GM23338 (cell line): ENCODE results near the gene PGC. TPM values are rescaled to one million over a fixed set of nuclear protein-coding genes. Genes with fewer than 3 reads are reported as not detected.
A peak's percentile ranks its signal among the peaks of the same experiment; 100 is the strongest.

Experiments used
- ATAC-seq: fragments of 200-7000 bp; cut with Tn5 transposase; 3 replicates; pipeline ENCODE4 v1.9.1; 2020
- DNase-seq: peaks from one replicate; pipeline ENCODE4 v3.0.0-alpha.2; 2015; ENCODE audit warnings: low spot score
- H2AFZ ChIP-seq: fragments of 200-600 bp; sonication (generic); 2 replicates; pipeline ENCODE4 v1.8.0; 2016; ENCODE audit warnings: antibody characterized with exemption, mild to moderate bottlenecking, moderate library complexity
- H3F3A ChIP-seq: fragments of 200-600 bp; sonication (generic); replicated peaks from 2 replicates; pipeline ENCODE4 v1.8.0; 2017; ENCODE audit warnings: antibody characterized with exemption, mixed run types, low read depth
- H3K27ac ChIP-seq: fragments of 200-600 bp; sonication (generic); 2 replicates; pipeline ENCODE4 v1.6.1; 2016; ENCODE audit warnings: low read depth
- H3K27me3 ChIP-seq: fragments of 200-600 bp; sonication (generic); 2 replicates; pipeline ENCODE4 v1.8.0; 2016; ENCODE audit warnings: mild to moderate bottlenecking, mixed run types, moderate library complexity; ENCODE audit not compliant: insufficient read depth
- H3K36me3 ChIP-seq: fragments of 200-600 bp; sonication (generic); 2 replicates; pipeline ENCODE4 v1.8.0; 2016; ENCODE audit warnings: mild to moderate bottlenecking; ENCODE audit not compliant: insufficient read depth
- H3K4me1 ChIP-seq: fragments of 200-600 bp; sonication (generic); 2 replicates; pipeline ENCODE4 v1.8.0; 2016; ENCODE audit warnings: mild to moderate bottlenecking, moderate library complexity; ENCODE audit not compliant: insufficient read depth
- H3K4me2 ChIP-seq: fragments of 200-600 bp; sonication (generic); 2 replicates; pipeline ENCODE4 v1.7.1; 2017; ENCODE audit warnings: mixed run types
- H3K4me3 ChIP-seq: fragments of 200-600 bp; sonication (generic); 2 replicates; pipeline ENCODE4 v1.6.1; 2016; ENCODE audit warnings: mixed run types
- H3K79me2 ChIP-seq: fragments of 200-600 bp; sonication (generic); replicated peaks from 2 replicates; pipeline ENCODE4 v1.8.0; 2017; ENCODE audit warnings: mild to moderate bottlenecking; ENCODE audit not compliant: insufficient read depth
- H3K9me2 ChIP-seq: fragments of 200-600 bp; sonication (generic); 2 replicates; pipeline ENCODE4 v1.8.0; 2017; ENCODE audit not compliant: insufficient read depth
- H4K20me1 ChIP-seq: fragments of 200-600 bp; sonication (generic); replicated peaks from 2 replicates; pipeline ENCODE4 v1.8.0; 2017; ENCODE audit warnings: mild to moderate bottlenecking; ENCODE audit not compliant: insufficient read depth
- H3K27ac Mint-ChIP-seq: 2 replicates; pipeline ENCODE4 v1.8.0; 2020; ENCODE audit warnings: inconsistent platforms, mild to moderate bottlenecking, moderate library complexity, mixed read lengths
- H3K27me3 Mint-ChIP-seq: 3 replicates; pipeline ENCODE4 v1.8.0; 2022; ENCODE audit warnings: low read depth, mild to moderate bottlenecking, moderate library complexity, mixed read lengths, inconsistent platforms; ENCODE audit not compliant: insufficient read depth, poor library complexity
- H3K36me3 Mint-ChIP-seq: 3 replicates; pipeline ENCODE4 v1.8.0; 2021; ENCODE audit warnings: low read depth, mild to moderate bottlenecking, inconsistent platforms, moderate library complexity, mixed read lengths
- H3K4me1 Mint-ChIP-seq: 3 replicates; pipeline ENCODE4 v1.8.0; 2020; ENCODE audit warnings: mild to moderate bottlenecking, inconsistent platforms, mixed read lengths
- H3K4me3 Mint-ChIP-seq: 3 replicates; pipeline ENCODE4 v1.8.0; 2021; ENCODE audit warnings: moderate library complexity, mild to moderate bottlenecking, inconsistent platforms, mixed read lengths
- H3K9me3 Mint-ChIP-seq: 3 replicates; pipeline ENCODE4 v1.8.0; 2020; ENCODE audit warnings: moderate library complexity, mild to moderate bottlenecking, inconsistent platforms, mixed read lengths
- CTCF ChIP-seq, 2 experiments: fragments of 200-600 bp in 1 of 2; sonication (generic) in 1 of 2; conservative IDR thresholded peaks; 2 replicates each; pipeline versions ENCODE4 v1.5.1 to v1.6.1; 2016 to 2017; ENCODE audit warnings: antibody characterized with exemption in 2 of 2, low read depth in 2 of 2, mild to moderate bottlenecking in 2 of 2, moderate library complexity in 1 of 2
- EZH2phosphoT487 ChIP-seq: fragments of 200-600 bp; sonication (generic); IDR thresholded peaks from one replicate; pipeline ENCODE4 v1.8.1; 2018; ENCODE audit warnings: antibody characterized with exemption; ENCODE audit not compliant: unreplicated experiment
- POLR2AphosphoS5 ChIP-seq: IDR thresholded peaks from 2 replicates; pipeline ENCODE4 v1.6.1; 2016; ENCODE audit warnings: antibody characterized with exemption, low read depth
- ZNF114 ChIP-seq: fragments of 250-450 bp; sonication (Bioruptor Pico); IDR thresholded peaks from 2 replicates; pipeline ENCODE4 v1.5.0; 2020; ENCODE audit warnings: mild to moderate bottlenecking, moderate library complexity
- polyA plus RNA-seq: library from polyadenylated mRNA; unstranded; fragments of >200 nt; fragmentation: Nextera tagmentation; extraction: Ambion mirVana; gene quantifications from 2 replicates; pipeline ENCODE4 v1.2.1, GENCODE V29; 2016
- total RNA-seq: library from RNA; depleted of rRNA; stranded (reverse); fragments of >200 nt; shearing (Covaris generic); gene quantifications from 2 replicates; pipeline ENCODE4 v1.2.3, GENCODE V29; 2014
- TF ChIP-seq, protein P1 (sequence below): IDR thresholded peaks from one replicate; pipeline ENCODE4 v1.6.1; 2018; ENCODE audit warnings: antibody characterized with exemption; ENCODE audit not compliant: unreplicated experiment

PGC gene
- total and polyA plus RNA-seq, 2 experiments from 2014 or later: not detected

DNA sequence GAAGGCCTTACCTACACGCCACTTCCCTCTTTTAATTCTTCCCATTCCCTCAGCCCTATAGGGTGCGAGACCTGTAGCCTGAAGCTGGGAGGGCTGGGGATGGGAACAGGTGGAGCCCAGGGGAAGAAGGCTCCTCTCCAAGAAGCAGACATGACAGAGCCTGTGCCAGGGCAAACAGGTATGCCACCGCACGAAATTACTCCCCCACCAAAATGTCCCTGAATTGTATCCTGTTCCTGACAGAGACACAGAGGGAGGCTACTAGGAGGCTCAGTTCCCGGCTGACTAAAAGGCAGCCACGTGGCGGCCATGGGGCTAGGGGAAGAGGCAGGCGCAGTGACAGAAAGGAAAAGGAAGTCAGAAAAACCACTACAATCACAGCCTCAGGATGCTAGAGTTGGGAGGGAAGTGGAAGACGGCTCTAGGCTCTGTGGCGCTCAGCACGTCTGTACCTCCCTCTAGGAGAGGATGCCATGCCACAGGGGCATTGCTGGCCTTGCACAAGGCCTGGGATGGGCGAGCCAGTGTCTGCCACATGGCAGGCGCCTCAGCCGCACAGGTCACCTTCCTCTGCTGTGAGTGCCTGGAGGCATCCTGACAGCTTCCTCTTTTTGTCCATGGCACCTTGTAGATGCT lies 39.5 kb downstream of the PGC start:
- H4K20me1 ChIP-seq: no peaks in the 10 kb centered on the region
- DNase-seq (no peak), ATAC-seq (no peak)
- no peaks in the 10 kb centered on the region for H3K9me3 Mint-ChIP-seq
- H3K27ac Mint-ChIP-seq: no peak overlapping the region
- H3F3A ChIP-seq: no peaks in the 10 kb centered on the region
- no peak overlapping the region for H3K4me3 Mint-ChIP-seq
- H2AFZ ChIP-seq: no peak overlapping the region
- TF ChIP-seq EZH2phosphoT487: no peak
- no peaks in the 10 kb centered on the region for H3K9me2 ChIP-seq
- H3K4me3 ChIP-seq: no peak overlapping the region
- peaks cover 6% of the 10 kb centered on the region; the same call in 1 of the 2 replicates for H3K4me1 ChIP-seq
- no peaks in the 10 kb centered on the region for H3K36me3 ChIP-seq
- no peaks in the 10 kb centered on the region for H3K27me3 ChIP-seq
- H3K27ac ChIP-seq: no peak overlapping the region
- H3K27me3 Mint-ChIP-seq: peaks cover 8% of the 10 kb centered on the region
- no peaks in the 10 kb centered on the region for H3K79me2 ChIP-seq
- H3K36me3 Mint-ChIP-seq: no peaks in the 10 kb centered on the region
- peaks cover 9% of the 10 kb centered on the region for H3K4me1 Mint-ChIP-seq
- H3K4me2 ChIP-seq: no peak overlapping the region

GRCh38 chr6:41706876-41707564 lies 40.2 kb downstream of the PGC start:
- no peaks in the 10 kb centered on the region for H3K79me2 ChIP-seq
- H3K4me3 ChIP-seq: no peak overlapping the region
- ATAC-seq (0 out of 3 replicates have a peak, but pooled peaks have one; percentile 8), DNase-seq (no peak)
- no peaks in the 10 kb centered on the region for H3K36me3 Mint-ChIP-seq
- H3K27me3 ChIP-seq: no peaks in the 10 kb centered on the region
- H3K4me3 Mint-ChIP-seq: no peak overlapping the region
- H3K27ac ChIP-seq: no peak overlapping the region
- H3K27ac Mint-ChIP-seq: no peak overlapping the region
- TF ChIP-seq, protein P1, sequence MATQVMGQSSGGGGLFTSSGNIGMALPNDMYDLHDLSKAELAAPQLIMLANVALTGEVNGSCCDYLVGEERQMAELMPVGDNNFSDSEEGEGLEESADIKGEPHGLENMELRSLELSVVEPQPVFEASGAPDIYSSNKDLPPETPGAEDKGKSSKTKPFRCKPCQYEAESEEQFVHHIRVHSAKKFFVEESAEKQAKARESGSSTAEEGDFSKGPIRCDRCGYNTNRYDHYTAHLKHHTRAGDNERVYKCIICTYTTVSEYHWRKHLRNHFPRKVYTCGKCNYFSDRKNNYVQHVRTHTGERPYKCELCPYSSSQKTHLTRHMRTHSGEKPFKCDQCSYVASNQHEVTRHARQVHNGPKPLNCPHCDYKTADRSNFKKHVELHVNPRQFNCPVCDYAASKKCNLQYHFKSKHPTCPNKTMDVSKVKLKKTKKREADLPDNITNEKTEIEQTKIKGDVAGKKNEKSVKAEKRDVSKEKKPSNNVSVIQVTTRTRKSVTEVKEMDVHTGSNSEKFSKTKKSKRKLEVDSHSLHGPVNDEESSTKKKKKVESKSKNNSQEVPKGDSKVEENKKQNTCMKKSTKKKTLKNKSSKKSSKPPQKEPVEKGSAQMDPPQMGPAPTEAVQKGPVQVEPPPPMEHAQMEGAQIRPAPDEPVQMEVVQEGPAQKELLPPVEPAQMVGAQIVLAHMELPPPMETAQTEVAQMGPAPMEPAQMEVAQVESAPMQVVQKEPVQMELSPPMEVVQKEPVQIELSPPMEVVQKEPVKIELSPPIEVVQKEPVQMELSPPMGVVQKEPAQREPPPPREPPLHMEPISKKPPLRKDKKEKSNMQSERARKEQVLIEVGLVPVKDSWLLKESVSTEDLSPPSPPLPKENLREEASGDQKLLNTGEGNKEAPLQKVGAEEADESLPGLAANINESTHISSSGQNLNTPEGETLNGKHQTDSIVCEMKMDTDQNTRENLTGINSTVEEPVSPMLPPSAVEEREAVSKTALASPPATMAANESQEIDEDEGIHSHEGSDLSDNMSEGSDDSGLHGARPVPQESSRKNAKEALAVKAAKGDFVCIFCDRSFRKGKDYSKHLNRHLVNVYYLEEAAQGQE: no peak
- TF ChIP-seq CTCF (conservative IDR thresholded peaks at IDR 0.05; ENCODE audit: low read depth in 2 of 2) (no peak), POLR2AphosphoS5 (no peak), ZNF114 (CRISPR knock-in tag) (no peak)
- H3F3A ChIP-seq: no peaks in the 10 kb centered on the region
- no peaks in the 10 kb centered on the region for H3K9me3 Mint-ChIP-seq
- H2AFZ ChIP-seq: no peak overlapping the region
- no peaks in the 10 kb centered on the region for H3K9me2 ChIP-seq
- H3K4me1 Mint-ChIP-seq: peaks cover 9% of the 10 kb centered on the region
- peaks cover 8% of the 10 kb centered on the region for H3K27me3 Mint-ChIP-seq
- H3K4me1 ChIP-seq: peaks cover 6% of the 10 kb centered on the region; the same call in 1 of the 2 replicates
- no peaks in the 10 kb centered on the region for H4K20me1 ChIP-seq
- no peak overlapping the region for H3K4me2 ChIP-seq
- no peaks in the 10 kb centered on the region for H3K36me3 ChIP-seq
